ENCODE results near the gene CCKAR. TPM values are rescaled to one million over a fixed set of nuclear protein-coding genes. Genes with fewer than 3 reads are reported as not detected.

CCKAR gene
- polyA plus RNA-seq, 6 donors from 2014 or later, result not detected

- H3K27me3 Mint-ChIP-seq, result peaks cover 0 to 11% (median 4%) of the 10 kb centered on the region in 3 donors
- H3K4me1 Mint-ChIP-seq, result no peaks in the 10 kb centered on the region
- H3K4me3 Mint-ChIP-seq, result no peak overlapping the region
- ATAC-seq (ENCODE audit: low read depth in 2 of 2) (no peak), DNase-seq (no peak)
- no peak overlapping the region for H3K27ac Mint-ChIP-seq
- peaks cover 0 to 11% (median 2%) of the 10 kb centered on the region in 7 donors for H3K9me3 Mint-ChIP-seq
- peaks cover 0 to 5% of the 10 kb centered on the region in 2 donors for H3K36me3 Mint-ChIP-seq
Measured at GRCh38 chr4:26447378-26447777, 42.9 kb downstream of the CCKAR start.

DNA sequence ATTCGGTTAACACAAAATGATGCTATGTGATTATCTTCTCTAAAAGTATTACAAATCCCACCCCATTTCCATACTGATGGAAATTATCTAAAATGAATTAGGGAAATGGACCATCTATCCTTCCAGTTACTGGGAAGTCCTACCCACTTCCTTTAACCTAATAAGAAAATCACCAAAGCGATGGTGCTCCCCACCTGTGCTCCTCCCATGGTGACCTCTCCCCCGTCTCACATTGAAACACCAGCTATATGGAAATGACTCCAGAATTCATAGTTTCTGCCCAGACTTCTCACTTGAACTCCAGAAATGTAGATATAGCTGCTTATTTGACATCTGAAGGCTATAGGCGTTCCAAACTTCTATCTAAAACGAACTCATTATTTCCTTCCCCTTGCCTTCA is 48.5 kb downstream of the CCKAR start:
- no peaks in the 10 kb centered on the region for H3K4me1 Mint-ChIP-seq
- peaks cover 0 to 11% (median 2%) of the 10 kb centered on the region in 7 donors for H3K9me3 Mint-ChIP-seq
- DNase-seq, result no peak
- peak overlapping the region in 1 of 6 donors; percentile 5 for H3K27ac Mint-ChIP-seq
- no peak overlapping the region for H3K4me3 Mint-ChIP-seq
- peaks cover 0 to 5% of the 10 kb centered on the region in 2 donors for H3K36me3 Mint-ChIP-seq
- no peak for ATAC-seq (ENCODE audit: low read depth in 2 of 2)
- peaks cover 0 to 6% (median 4%) of the 10 kb centered on the region in 3 donors for H3K27me3 Mint-ChIP-seq

GRCh38 chr4:26441102-26441501 is 49.2 kb downstream of the CCKAR start:
- no peak for DNase-seq
- H3K27ac Mint-ChIP-seq, result no peak overlapping the region
- H3K27me3 Mint-ChIP-seq, result peaks cover 0 to 4% (median under 1%) of the 10 kb centered on the region in 3 donors
- no peak for ATAC-seq (ENCODE audit: low read depth in 2 of 2)
- no peaks in the 10 kb centered on the region for H3K4me1 Mint-ChIP-seq
- peaks cover 0 to 5% of the 10 kb centered on the region in 2 donors for H3K36me3 Mint-ChIP-seq
- peaks cover 0 to 11% (median 2%) of the 10 kb centered on the region in 7 donors for H3K9me3 Mint-ChIP-seq
- no peak overlapping the region for H3K4me3 Mint-ChIP-seq

- ATAC-seq (ENCODE audit: low read depth in 2 of 2) (no peak), DNase-seq (no peak)
- Mint-ChIP-seq H3K27ac (no peak overlapping the region), H3K9me3 (no peaks in the 10 kb centered on the region), H3K4me1 (peaks cover 0 to 6% (median 0%) of the 10 kb centered on the region in 3 donors), H3K27me3 (no peaks in the 10 kb centered on the region), H3K36me3 (peaks cover 19 to 29% of the 10 kb centered on the region in 2 donors), H3K4me3 (no peak overlapping the region)
Measured at GRCh38 chr4:26434030-26434639, 56.1 kb downstream of the CCKAR start.

DNA sequence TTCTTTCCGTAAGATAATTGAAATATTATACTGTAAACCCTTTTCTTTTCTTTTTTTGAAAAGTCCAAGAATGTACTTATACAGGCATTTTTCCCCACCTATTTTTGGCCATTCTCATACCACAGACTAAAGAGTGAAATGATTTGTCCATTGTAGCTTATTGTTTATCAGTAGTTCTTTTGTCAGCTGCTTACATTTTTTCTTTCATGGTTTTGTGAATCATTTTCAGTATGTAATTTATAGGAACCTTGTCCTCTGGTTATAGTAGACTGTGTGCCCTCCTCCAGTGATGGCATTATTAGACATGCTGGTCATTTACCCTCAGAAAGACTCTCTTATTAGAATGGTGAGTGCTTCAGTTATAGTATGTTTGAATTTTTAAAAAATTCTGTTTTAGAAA is 56.7 kb downstream of the CCKAR start:
- H3K4me1 Mint-ChIP-seq, result peaks cover 0 to 6% (median 0%) of the 10 kb centered on the region in 3 donors
- no peak overlapping the region for H3K27ac Mint-ChIP-seq
- ATAC-seq (ENCODE audit: low read depth in 2 of 2) (no peak), DNase-seq (no peak)
- H3K9me3 Mint-ChIP-seq, result no peaks in the 10 kb centered on the region
- peaks cover 19 to 30% of the 10 kb centered on the region in 2 donors for H3K36me3 Mint-ChIP-seq
- H3K4me3 Mint-ChIP-seq, result no peak overlapping the region
- no peaks in the 10 kb centered on the region for H3K27me3 Mint-ChIP-seq

DNA sequence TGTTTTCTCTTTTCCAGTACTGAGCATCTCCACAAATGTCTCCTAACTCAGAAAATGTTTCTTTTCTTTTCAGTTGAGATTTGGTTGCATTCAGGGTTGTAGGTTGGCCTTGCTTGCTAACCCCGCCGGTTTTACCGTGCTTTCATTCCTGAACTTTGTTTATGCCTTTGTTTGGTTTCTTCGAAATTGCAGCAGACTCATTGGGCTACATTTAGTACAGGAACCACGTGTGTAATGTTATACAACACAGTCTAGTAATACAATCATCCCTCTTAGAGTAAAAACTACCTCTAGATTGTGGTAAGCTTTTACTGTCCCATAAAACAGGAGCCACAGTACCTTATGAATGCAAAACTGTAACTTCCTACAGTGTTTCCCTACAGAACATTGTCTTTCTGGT is 57.9 kb downstream of the CCKAR start:
- no peak overlapping the region for H3K27ac Mint-ChIP-seq

DNA sequence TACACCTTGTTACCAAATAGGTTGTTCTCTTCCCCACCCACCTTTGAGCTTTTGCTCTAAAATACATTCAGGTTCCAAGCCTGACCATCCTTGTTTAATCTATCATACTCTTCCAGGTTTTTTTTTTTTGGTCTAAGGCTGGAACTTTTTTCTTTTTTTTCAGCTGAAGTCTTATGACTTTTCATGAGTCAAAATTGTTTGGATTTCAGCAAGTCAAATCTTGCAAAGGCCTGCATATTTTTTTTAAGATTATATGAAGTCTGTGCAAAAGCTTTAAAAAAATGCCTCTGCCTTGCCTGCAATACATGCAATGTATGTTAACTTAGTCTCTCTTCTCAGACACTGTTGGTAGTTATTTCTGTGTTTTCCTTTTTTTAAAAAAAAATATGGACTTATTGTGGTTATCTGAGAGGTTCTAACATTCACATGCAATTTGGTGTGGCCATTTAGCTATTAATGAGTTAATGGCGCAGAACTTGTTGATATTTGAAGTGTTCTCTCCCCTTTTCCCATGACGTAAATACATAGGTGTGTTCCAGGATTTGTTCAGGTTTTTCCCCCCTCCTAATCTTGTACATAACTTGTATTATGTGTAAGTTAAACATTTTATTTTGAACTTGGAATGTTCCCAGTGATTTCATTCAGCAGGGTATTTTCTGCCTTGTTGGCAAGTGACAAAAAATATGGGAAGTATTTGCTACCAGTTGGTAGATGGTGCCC is 58.7 kb downstream of the CCKAR start:
- peaks cover 0 to 6% (median 0%) of the 10 kb centered on the region in 3 donors for H3K4me1 Mint-ChIP-seq
- ATAC-seq (ENCODE audit: low read depth in 2 of 2), result no peak
- DNase-seq, result no peak
- H3K36me3 Mint-ChIP-seq, result peaks cover 30 to 31% of the 10 kb centered on the region in 2 donors
- no peak overlapping the region for H3K27ac Mint-ChIP-seq
- H3K27me3 Mint-ChIP-seq, result no peaks in the 10 kb centered on the region
- H3K4me3 Mint-ChIP-seq, result no peak overlapping the region
- no peaks in the 10 kb centered on the region for H3K9me3 Mint-ChIP-seq

More for the DNA sequence above, 57.9 kb downstream of the CCKAR start:
- peaks cover 0 to 6% (median 0%) of the 10 kb centered on the region in 3 donors for H3K4me1 Mint-ChIP-seq
- ATAC-seq (ENCODE audit: low read depth in 2 of 2) (no peak), DNase-seq (no peak)
- no peaks in the 10 kb centered on the region for H3K27me3 Mint-ChIP-seq
- no peak overlapping the region for H3K4me3 Mint-ChIP-seq
- H3K36me3 Mint-ChIP-seq, result peaks cover 23 to 30% of the 10 kb centered on the region in 2 donors
- H3K9me3 Mint-ChIP-seq, result no peaks in the 10 kb centered on the region

Other genes starting within 250 kb of the CCKAR start
- gene RBPJ, start 169.5 kb downstream of the CCKAR start, polyA plus RNA-seq (ENCODE audit: low read depth in 6 of 6), result 10 to 100 TPM; 35.7 to 82.1 (median 49.6) TPM
- gene TBC1D19, start 93.6 kb upstream of the CCKAR start, polyA plus RNA-seq (ENCODE audit: low read depth in 6 of 6), result 10 to 100 TPM in 1 of 6 donors, 1 to 10 TPM in 5; 2.1 to 13.7 (median 3.7) TPM

Measured in naive B cell (primary cell).